ENCODE measurements around the gene RSBN1.

The RSBN1 gene

DNA sequence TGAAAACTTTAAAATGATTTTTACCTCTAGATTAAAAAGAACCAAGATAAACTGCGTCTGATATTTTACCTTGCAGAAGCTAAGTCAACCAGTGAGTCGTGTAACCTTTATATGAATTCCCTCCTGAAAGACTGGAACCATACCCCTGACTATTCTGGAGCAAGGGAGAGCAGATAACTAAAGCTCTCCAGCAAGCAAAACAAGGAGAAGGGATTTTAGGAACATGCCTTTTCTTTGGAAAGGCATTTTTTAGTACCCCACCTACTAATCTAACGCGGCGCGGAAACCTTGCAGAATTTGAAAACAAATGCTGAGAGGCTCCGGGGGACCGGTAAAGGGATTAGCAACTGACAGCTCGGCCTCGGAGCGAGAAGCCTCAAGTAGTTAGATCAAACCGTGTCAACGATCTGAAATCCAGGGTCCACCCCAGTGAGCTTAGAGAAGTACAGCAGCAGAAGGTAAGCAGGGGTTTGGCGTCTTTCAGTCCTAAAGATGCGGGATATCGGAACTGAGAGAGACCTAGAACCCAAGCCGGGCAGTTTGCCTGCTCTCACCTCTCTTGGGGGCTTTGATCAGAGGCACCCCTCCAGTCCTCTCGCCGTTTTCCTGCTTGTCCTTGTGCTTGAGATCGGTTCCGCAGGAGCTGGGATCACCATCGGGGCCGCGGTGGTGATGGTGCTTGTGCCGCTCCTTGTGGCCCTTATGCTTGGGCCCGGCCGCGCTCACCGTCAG is 954 bp downstream of the RSBN1 start:
- DNase-seq = no peak

DNA sequence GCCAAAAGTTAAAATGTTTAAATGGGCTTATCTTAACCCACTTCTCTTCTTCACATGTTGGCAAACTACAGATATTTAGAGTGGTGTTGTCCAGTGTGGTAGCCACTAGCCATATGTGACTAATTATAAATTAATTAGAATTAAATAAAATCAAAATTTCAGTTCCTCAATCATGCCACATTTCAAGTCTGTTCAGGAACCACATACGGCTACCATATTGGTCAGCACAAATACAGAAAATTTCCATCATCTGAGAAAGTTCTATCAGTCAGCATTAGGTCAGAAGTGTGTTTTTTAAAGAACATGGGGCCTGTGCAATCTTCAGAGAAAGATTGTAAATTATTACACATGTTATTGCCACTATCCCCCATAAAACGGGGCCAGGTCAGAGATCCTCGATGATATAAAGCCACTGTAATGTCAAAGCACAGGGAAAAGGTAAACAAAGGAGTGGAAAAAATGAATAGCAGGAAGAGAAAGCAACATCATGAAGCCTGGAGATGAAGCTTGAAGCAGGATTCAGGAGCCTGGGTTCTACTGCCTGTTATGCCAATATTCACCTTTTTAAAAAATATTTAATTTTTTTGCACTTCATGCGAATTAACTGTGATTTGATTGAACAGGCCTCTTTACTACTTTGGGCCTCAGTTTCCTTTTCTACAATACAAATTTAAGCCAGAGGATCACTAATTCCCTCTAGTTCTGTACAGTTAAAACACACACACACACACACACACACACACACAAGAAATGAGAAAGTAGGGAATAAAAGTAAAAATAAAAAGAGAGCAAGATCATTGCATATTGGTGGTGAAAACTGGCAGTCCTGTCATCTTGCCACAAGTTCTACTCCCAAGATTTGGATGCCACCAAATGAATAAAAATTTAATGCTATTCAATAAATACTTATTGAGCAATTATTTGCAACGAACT is 2.3 kb downstream of the RSBN1 start:
- no peak for DNase-seq

- DNase-seq = no peak
Observed at GRCh38 chr1:113808450-113809195, 3.7 kb downstream of the RSBN1 start.

DNA sequence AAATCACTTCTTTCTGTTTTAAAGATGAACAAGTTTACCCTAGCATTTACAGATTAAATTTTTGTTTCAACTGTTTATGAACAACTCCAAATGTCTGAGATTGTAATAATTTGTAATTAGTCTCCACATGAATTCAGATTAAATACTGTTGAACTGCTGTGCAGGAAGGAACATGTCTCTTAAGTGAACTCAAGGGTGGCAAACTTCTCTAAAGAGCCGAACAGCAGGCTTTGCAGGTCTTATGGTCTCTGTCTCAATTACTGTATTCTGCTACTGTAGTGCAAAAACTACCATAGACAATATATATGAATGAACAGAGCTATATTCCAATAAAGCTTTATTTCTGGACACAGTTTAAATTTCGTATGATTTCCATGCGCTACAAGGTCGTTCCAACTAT is 6.6 kb downstream of the RSBN1 start:
- no peak for DNase-seq

GRCh38 chr1:113805256-113805531 is 7.1 kb downstream of the RSBN1 start:
- no peak for DNase-seq

DNA sequence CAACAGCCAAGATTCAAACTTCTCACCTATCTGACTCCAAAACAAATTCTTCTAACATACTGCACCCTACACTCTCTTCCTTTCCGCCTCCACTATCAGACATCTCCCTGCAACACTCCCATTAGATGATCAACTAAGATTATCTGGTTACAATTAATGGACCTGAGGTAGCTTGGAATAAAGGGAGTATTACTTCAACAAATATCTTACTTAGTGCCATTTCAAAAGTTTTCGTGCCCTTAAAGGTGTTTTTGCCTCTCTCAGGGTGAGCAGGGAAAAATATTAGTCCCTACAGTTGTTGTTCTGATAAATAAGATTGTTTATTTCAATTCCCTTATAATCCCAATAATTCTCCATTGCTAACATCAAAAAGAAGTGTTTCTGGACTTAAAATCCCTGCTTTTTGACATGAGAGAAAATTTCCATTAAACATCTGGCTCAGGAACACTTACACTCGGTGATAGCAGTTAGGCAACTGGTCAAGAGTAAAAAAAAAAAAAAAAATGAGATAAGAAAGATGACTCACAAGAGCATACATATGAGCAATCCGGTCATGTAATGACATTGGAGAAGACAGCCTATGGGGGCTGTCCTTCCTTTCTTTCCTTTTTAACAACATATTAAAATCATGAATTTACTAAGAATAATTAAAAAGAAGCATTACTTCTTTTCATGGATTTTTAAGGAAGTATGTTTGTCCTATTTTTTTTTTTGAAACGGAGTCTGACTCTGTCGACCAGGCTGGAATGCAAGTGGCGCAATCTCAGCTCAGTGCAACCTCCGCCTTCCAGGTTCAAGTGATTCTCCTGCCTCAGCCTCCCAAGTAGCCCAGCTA is 7.6 kb downstream of the RSBN1 start:
- no peak for DNase-seq

- DNase-seq = no peak
Observed at GRCh38 chr1:113802367-113803007, 9.8 kb downstream of the RSBN1 start.

DNA sequence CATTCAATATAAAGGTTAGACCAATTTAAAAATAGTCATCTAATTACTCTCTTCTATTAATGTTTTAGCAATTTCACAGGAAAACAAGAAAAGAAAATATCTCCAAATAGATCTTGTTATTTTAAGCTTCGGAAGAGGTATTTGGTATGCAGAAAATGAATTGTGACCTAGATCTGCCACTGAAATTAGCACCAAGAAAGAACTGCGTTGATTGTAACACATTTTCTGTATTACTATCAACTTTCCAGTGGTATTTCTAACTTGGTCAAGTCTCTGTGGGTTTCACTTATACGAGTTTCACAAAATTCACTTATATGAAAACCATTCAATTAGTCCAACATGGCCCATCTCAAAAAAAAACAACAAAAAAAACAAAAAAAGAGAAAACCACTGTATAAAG is 11.8 kb downstream of the RSBN1 start:
- no peak for DNase-seq

DNA sequence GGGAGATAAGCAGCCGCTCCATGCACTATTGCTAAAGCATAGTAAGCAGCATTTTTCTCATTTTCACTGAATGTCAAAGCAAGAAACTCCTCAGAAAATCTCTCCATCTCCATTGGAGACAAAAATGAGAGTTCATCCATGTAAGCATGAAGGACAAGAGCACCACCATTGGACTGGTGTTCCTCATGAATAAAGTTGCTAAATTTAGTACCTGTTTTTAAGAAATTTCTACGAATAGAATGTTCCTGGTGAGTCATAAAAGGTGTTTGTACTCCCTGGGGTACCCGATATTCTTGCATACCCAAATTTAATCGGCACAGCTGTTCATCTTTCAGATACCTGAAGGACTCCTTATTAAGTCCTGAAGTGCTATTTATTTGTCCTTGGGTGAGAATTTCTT is 14.8 kb downstream of the RSBN1 start:
- DNase-seq = no peak

GRCh38 chr1:113793878-113794834 is 18.1 kb downstream of the RSBN1 start:
- DNase-seq = no peak

DNA sequence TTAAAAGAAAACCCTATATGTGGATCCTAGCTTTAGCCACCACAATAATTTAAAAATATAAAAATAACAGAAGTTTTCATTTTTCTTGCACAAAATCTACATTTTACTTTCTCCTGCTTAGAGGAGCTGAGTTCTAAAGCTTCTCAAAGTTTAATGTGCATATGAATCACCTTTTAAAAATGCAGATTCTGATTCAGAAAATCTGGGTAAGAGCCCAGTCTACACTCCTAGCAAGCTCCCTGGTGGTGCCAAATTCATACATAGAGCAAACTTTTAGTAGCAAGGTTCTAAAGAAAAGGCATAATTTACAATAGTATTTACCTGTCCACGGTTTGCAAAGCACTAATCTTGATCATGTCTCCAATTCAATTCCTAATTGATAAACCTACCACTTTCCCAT is 19.3 kb downstream of the RSBN1 start:
- DNase-seq = no peak

DNA sequence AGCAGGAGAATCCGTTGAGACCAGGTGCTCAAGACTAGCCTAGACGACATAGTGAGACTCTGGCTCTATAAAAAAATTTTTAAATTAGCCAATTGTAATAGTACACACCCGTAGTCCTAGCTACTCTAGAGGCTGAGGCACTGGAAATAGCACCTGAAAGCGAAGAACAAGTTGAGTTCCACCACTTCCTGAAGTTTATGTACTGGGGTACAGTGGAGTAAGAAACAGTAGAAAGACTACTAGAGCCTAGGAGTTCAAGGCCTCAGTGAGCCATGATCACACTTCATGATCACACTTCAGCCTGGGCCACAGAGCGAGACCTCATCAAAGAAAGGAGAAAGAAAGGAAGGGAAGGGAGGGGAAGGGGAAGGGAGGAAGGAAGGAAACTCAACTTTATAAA is 19.8 kb downstream of the RSBN1 start:
- no peak for DNase-seq

DNA sequence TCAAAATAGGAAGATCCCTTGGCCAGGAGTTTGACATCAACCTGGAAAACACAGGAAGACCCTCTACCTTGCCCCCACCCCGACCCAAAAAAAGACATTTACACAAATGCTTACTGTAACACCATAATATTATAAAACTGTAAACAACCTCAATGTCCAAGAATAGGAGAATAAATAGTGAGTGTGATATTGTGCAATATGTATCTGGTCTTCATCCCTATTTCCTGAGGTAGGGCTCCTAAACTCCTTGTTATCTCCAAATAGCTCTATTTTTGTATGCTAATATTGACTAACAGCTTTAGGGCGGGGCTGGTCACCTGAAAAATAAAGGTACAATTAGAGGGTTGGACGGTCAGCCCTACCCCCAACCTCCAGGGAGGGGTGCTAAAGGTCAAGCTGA is 23.5 kb downstream of the RSBN1 start:
- no peak for DNase-seq

DNA sequence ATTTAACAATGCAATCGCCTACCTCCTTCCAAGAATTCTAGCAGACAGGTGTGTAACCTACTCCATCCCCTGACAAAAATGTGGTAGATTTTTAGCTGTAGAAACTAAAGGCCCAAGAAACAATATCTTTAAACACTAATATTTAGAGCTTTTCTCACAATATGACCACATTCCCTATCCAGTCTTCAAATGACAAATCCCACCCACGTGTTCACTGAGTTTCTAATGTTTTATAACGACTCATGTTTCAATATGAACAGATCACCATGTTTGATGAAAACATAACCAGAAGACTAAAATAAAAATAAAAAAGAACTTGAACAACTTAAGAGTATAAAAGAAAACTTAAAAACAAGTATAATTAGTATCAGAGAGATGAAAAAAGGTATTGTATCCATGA is 24.6 kb downstream of the RSBN1 start:
- no peak for DNase-seq

GRCh38 chr1:113786069-113786468 is 26.2 kb downstream of the RSBN1 start:
- no peak for DNase-seq

DNA sequence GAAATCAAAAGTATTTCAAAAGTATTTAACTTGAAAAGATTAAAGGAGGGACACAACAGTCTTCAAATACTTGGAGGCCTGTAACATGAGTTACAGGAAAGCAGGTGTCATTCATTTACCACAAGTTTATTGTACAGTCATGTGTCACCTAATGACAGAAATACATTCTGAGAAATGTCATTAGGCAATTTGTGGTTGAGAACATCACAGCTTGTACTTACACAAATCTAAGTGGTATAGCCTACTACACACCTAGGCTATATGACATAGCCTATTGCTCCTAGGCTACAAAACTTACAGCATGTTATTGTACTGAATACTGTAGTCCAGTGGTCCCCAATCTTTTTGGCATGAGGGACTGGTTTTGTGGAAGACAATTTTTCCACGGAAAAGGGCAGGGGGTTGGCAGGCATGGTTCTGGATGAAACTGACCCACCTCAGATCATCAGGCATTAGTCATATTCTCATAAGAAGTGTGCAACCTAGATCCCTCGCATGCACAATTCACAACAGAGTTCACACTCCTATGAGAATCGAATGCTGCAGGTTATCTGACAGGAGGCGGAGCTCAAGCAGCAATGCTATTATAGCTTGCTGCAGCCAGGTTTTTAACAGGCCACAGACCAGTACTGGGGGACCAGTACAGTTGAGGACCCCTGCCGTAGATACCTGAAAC is 28.0 kb downstream of the RSBN1 start:
- DNase-seq = no peak

DNA sequence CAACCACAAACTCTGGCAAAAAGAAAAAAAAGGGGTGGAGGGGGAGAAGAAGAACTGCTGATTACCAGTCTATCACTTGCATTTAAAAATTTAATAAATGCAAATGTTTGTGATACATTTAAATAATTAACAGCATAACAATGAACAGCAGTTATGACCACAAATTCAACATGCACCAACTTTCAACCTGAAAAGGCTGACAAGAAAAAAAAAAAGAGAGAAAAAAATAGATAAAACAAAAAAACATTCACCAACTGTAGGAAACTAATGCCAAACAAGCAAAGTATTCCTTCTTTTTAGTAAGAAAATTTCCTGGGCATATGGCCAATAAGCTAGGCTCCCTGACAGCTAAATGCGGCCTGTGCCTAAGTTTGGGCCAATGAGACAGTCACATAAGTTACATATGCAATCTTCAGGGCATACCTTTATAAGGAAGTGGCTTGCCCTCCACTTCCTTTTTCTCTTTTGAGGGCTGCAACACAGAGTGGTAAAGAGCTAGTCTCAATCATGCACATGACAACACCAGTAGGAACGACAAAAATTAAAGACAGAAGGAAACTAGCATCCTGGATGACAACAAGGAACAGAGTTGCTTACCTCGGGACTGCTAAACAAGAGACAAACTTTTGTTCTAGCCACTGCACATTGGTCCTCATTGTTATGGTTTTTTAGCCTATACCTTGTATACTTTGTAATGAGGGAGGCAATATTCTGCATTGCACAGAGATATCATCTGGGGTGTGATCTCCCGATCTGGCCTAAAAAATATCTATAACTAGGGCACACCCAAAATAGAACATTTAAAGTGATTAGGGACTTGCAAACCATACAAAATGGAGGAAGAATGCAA is 28.8 kb downstream of the RSBN1 start:
- no peak for DNase-seq

DNA sequence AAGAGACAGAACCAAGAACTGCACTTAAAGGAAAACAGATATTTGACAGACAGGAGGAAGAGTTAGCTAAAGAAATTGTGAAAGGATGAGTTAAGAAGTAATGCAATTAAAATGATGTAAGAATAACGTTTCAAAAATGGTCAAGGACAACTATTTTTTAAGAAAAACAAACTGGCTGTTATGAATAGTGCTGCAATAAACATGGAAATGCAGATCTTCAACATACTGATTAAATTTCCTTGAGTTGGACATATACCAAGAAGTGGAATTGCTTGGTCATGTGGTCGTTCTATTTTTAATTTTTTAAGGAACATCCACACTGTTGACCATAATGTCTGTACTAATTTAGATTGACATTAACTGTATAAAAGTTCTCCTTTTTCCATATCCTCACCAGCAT is 29.9 kb downstream of the RSBN1 start:
- no peak for DNase-seq

DNA sequence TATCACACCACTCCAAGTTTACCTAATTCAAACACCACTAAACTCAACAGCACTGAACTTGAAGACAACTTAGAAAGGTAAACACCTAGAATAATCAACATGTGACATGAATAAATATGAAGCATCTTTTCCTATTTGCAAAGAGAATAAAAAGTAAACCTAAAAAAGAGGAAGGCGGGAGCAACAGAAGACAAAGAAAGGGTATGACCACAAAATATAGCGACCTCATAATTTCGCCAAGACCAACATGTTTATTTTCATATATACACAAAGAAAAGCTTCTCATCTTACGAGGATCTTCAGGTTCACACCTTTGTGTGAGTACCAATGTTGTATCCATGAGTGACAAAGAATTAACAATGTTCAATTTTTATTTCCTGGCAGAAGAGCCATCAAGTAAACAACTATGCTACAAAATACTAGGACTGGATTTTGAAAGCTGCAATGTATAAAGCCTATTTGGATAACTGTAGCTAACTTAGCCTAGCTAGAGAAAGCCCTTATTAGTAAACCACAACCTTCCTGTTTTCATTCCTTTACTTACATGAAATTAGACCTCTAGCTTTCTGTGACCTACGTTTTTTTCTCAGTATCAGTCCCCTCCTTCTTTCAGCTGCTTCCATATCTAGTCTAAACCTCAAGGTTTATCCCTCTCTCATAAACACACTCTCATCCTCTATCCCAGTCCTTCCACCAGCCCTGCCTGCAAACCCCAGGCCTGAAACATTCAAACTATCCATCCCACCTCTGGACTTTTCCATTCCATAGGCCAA is 31.7 kb downstream of the RSBN1 start:
- no peak for DNase-seq
